Neural cell (in vitro differentiated cells): ENCODE data around the gene EMC10.

Source experiments
- CTCF ChIP-seq: fragments of 450-650 bp; IDR thresholded peaks from 2 replicates; pipeline ENCODE4 v1.5.1; 2014; ENCODE audit warnings: antibody characterized with exemption, mild to moderate bottlenecking, moderate library complexity; ENCODE audit not compliant: poor library complexity, severe bottlenecking
- EP300 ChIP-seq: fragments of 450-650 bp; conservative IDR thresholded peaks from 2 replicates; pipeline ENCODE4 v1.6.1; 2014; ENCODE audit warnings: antibody characterized with exemption, mild to moderate bottlenecking, moderate library complexity; ENCODE audit not compliant: poor library complexity, severe bottlenecking
- EZH2 ChIP-seq: fragments of 200-600, 300-800 bp; shearing (Covaris generic), sonication (generic); IDR thresholded peaks from 2 replicates; pipeline ENCODE4 v1.6.1; 2014; ENCODE audit warnings: antibody characterized with exemption, low read length, borderline replicate concordance, mild to moderate bottlenecking; ENCODE audit not compliant: insufficient read depth, poor library complexity, severe bottlenecking
- MXI1 ChIP-seq: fragments of 450-650 bp; conservative IDR thresholded peaks from 2 replicates; pipeline ENCODE4 v1.6.1; 2014; ENCODE audit warnings: antibody characterized with exemption, mild to moderate bottlenecking; ENCODE audit not compliant: poor library complexity, severe bottlenecking
- POLR2AphosphoS5 ChIP-seq: IDR thresholded peaks from 2 replicates; pipeline ENCODE4 v1.6.1; 2012
- RAD21 ChIP-seq: fragments of 450-650 bp; conservative IDR thresholded peaks from 2 replicates; pipeline ENCODE4 v1.6.1; 2014; ENCODE audit warnings: antibody characterized with exemption, mild to moderate bottlenecking, moderate library complexity
- REST ChIP-seq: IDR thresholded peaks from 2 replicates; pipeline ENCODE4 v1.6.1; 2012; ENCODE audit warnings: borderline replicate concordance
- SMC3 ChIP-seq: fragments of 450-650 bp; conservative IDR thresholded peaks from 2 replicates; pipeline ENCODE4 v1.6.1; 2014; ENCODE audit warnings: antibody characterized with exemption, mild to moderate bottlenecking, moderate library complexity; ENCODE audit not compliant: poor library complexity
- TAF1 ChIP-seq: IDR thresholded peaks from 2 replicates; pipeline ENCODE4 v1.6.1; 2012; ENCODE audit warnings: low read depth

- TF ChIP-seq CTCF = no peak
- no peak for TF ChIP-seq EZH2
- TF ChIP-seq MXI1 = no peak
- TF ChIP-seq REST = no peak
- TF ChIP-seq EP300 = no peak
- TF ChIP-seq RAD21 = no peak
- no peak for TF ChIP-seq TAF1
- no peak for TF ChIP-seq POLR2AphosphoS5
- no peak for TF ChIP-seq SMC3
Measured at GRCh38 chr19:50462970-50463369, 13.3 kb upstream of the EMC10 start.
